HEK293T (cell line): ENCODE data around the gene ANKRD24.
"Not testable (repeated sequence)": the region's sequence is repeated elsewhere in the genome, so short reads cannot be mapped to it uniquely, and the experiment has no call there.

Source experiments
- CTCF ChIA-PET: fragments of 350-600 bp; formaldehyde crosslinking; extraction: SDS; loops from one replicate; lab custom pipeline; 2021; ENCODE audit warnings: antibody characterized with exemption, inconsistent platforms; lab: Yijun Ruan, JAX
- POLR2A ChIA-PET: fragments of 350-600 bp; formaldehyde crosslinking; extraction: SDS; loops from one replicate; lab custom pipeline; 2020; ENCODE audit warnings: antibody characterized with exemption, inconsistent platforms; lab: Yijun Ruan, JAX
- DNase-seq: peaks from one replicate; pipeline ENCODE4 v3.0.0; 2012; ENCODE audit warnings: mixed read lengths; ENCODE audit errors: extremely low spot score
- ARNT ChIP-seq: fragments of 450-650 bp; IDR thresholded peaks from 2 replicates; pipeline ENCODE4 v1.6.1; 2017; ENCODE audit warnings: mild to moderate bottlenecking
- BHLHE40 ChIP-seq: fragments of 450-650 bp; IDR thresholded peaks from 2 replicates; pipeline ENCODE4 v1.6.1; 2016; ENCODE audit warnings: mild to moderate bottlenecking, moderate library complexity, borderline replicate concordance
- CTBP1 ChIP-seq: fragments of 450-650 bp; IDR thresholded peaks from 2 replicates; pipeline ENCODE4 v1.6.1; 2016; ENCODE audit warnings: borderline replicate concordance
- ELF4 ChIP-seq: fragments of 450-650 bp; IDR thresholded peaks from 2 replicates; pipeline ENCODE4 v1.6.1; 2017; ENCODE audit warnings: antibody characterized with exemption
- FOXA1 ChIP-seq: fragments of 450-650 bp; IDR thresholded peaks from 2 replicates; pipeline ENCODE4 v1.6.1; 2016; ENCODE audit warnings: mild to moderate bottlenecking
- FOXK2 ChIP-seq: fragments of 450-650 bp; IDR thresholded peaks from 2 replicates; pipeline ENCODE4 v1.6.1; 2016; ENCODE audit warnings: mild to moderate bottlenecking
- FOXM1 ChIP-seq: fragments of 450-650 bp; IDR thresholded peaks from 2 replicates; pipeline ENCODE4 v1.6.1; 2017; ENCODE audit warnings: mild to moderate bottlenecking, borderline replicate concordance
- HDGF ChIP-seq: fragments of 450-650 bp; IDR thresholded peaks from 2 replicates; pipeline ENCODE4 v1.6.1; 2017; ENCODE audit warnings: antibody characterized with exemption, borderline replicate concordance
- L3MBTL2 ChIP-seq: fragments of 450-650 bp; conservative IDR thresholded peaks from 2 replicates; pipeline ENCODE4 v1.6.1; 2016; ENCODE audit warnings: mild to moderate bottlenecking
- LEF1 ChIP-seq: fragments of 450-650 bp; IDR thresholded peaks from 2 replicates; pipeline ENCODE4 v1.6.1; 2017; ENCODE audit warnings: mild to moderate bottlenecking, borderline replicate concordance
- NFRKB ChIP-seq: fragments of 450-650 bp; IDR thresholded peaks from 2 replicates; pipeline ENCODE4 v1.6.1; 2016; ENCODE audit warnings: mild to moderate bottlenecking, moderate library complexity
- PKNOX1 ChIP-seq: fragments of 450-650 bp; IDR thresholded peaks from 2 replicates; pipeline ENCODE4 v1.6.1; 2016
- SP1 ChIP-seq: fragments of 450-650 bp; IDR thresholded peaks from 2 replicates; pipeline ENCODE4 v1.6.1; 2017
- SUZ12 ChIP-seq: fragments of 450-650 bp; IDR thresholded peaks from 2 replicates; pipeline ENCODE4 v1.6.1; 2016; ENCODE audit warnings: mild to moderate bottlenecking
- TARDBP ChIP-seq: fragments of 450-650 bp; IDR thresholded peaks from 2 replicates; pipeline ENCODE4 v1.6.1; 2016
- ZNF384 ChIP-seq: fragments of 450-650 bp; IDR thresholded peaks from 2 replicates; pipeline ENCODE4 v1.6.1; 2016

Gene ANKRD24

GRCh38 chr19:4241824-4242430, 59.4 kb downstream of the ANKRD24 start:
- TF ChIP-seq FOXA1 (no peak), SP1 (no peak), PKNOX1 (no peak)
- no peak for DNase-seq
- CTCF ChIA-PET: no interaction called here
- POLR2A ChIA-PET: interaction anchor here (0.8 kb wide), 1 partner anchor 12 kb away, joined by 3 read pairs; no protein-coding TSS in a partner anchor

GRCh38 chr19:4245938-4246337, 63.4 kb downstream of the ANKRD24 start:
- DNase-seq, CTCF ChIA-PET, POLR2A ChIA-PET: not testable (repeated sequence)

- peak; percentile 100 for DNase-seq
- peak; percentile 93 for TF ChIP-seq CTBP1
- peak; percentile 100 for TF ChIP-seq PKNOX1
- no peak for TF ChIP-seq FOXK2
- peak; percentile 87 for TF ChIP-seq NFRKB
- peak; percentile 99 for TF ChIP-seq ELF4
- 0 out of 2 replicates have a peak, but pooled peaks have one; percentile 13 for TF ChIP-seq TARDBP
- peak; percentile 87 for TF ChIP-seq FOXM1
- TF ChIP-seq BHLHE40: no peak
- peak; percentile 72 for TF ChIP-seq ZNF384
- peak; percentile 59 for TF ChIP-seq SP1
- 0 out of 2 replicates have a peak, but pooled peaks have one; percentile 23 for TF ChIP-seq HDGF
- peak; percentile 84 for TF ChIP-seq LEF1
- no peak for TF ChIP-seq ARNT
- TF ChIP-seq L3MBTL2: peak; percentile 61
- TF ChIP-seq FOXA1: no peak
- TF ChIP-seq SUZ12: no peak
- CTCF ChIA-PET: interaction anchor here (0.7 to 1.2 kb wide), 3 partner anchors 13 to 155 kb away, joined by 3 to 4 read pairs (median 3); no protein-coding TSS in a partner anchor
- POLR2A ChIA-PET: interaction anchor here (0.7 to 1.3 kb wide), 11 partner anchors 9 to 485 kb away, joined by 3 to 20 read pairs (median 3); partner anchors contain the start of genes CHAF1A, FSD1, MPND and MRPL54
Measured at GRCh38 chr19:4246767-4247593, 64.5 kb downstream of the ANKRD24 start, which contains the start of gene YJU2. TSS of gene YJU2 (plus strand) at chr19:4247080. CDS start at chr19:4247147, 67 bp downstream.

GRCh38 chr19:4256563-4256962, 74.1 kb downstream of the ANKRD24 start:
- ChIA-PET POLR2A (interaction anchor here (0.8 kb wide), 1 partner anchor 10 kb away, joined by 3 read pairs; the partner anchor contains the start of gene YJU2), CTCF (interaction anchor here (0.6 to 1.0 kb wide), 2 partner anchors 11 to 29 kb away, joined by 3 read pairs; no protein-coding TSS in a partner anchor)
- TF ChIP-seq ELF4: no peak
- TF ChIP-seq HDGF: no peak
- no peak for TF ChIP-seq L3MBTL2
- TF ChIP-seq FOXK2: no peak
- no peak for TF ChIP-seq ZNF384
- TF ChIP-seq FOXM1: no peak
- TF ChIP-seq PKNOX1: no peak
- TF ChIP-seq NFRKB: no peak
- TF ChIP-seq CTBP1: no peak
- DNase-seq: no peak

GRCh38 chr19:4257025-4257424, 74.5 kb downstream of the ANKRD24 start:
- TF ChIP-seq SUZ12: no peak
- TF ChIP-seq ELF4: no peak
- no peak for TF ChIP-seq ARNT
- TF ChIP-seq CTBP1: no peak
- TF ChIP-seq LEF1: no peak
- no peak for TF ChIP-seq FOXA1
- no peak for TF ChIP-seq HDGF
- TF ChIP-seq NFRKB: no peak
- no peak for TF ChIP-seq SP1
- no peak for TF ChIP-seq TARDBP
- TF ChIP-seq PKNOX1: no peak
- TF ChIP-seq BHLHE40: no peak
- no peak for TF ChIP-seq ZNF384
- no peak for TF ChIP-seq FOXM1
- no peak for TF ChIP-seq FOXK2
- TF ChIP-seq L3MBTL2: no peak
- POLR2A ChIA-PET: interaction anchor here (0.8 kb wide), 1 partner anchor 10 kb away, joined by 3 read pairs; the partner anchor contains the start of gene YJU2
- CTCF ChIA-PET: interaction anchor here (0.6 to 1.0 kb wide), 2 partner anchors 11 to 29 kb away, joined by 3 read pairs; no protein-coding TSS in a partner anchor
- no peak for DNase-seq
